ENCODE results near the gene WDTC1. TPM values are rescaled to one million over a fixed set of nuclear protein-coding genes. Genes with fewer than 3 reads are reported as not detected.

The WDTC1 gene
- total and polyA plus RNA-seq, 7 donors: 10.8 to 66.1 (median 55.6) TPM

- Histone ChIP-seq H3K36me3 (ENCODE audit: insufficient read depth in 1 of 2, low read depth in 1 of 2) (peaks cover 6 to 64% of the 10 kb centered on the region in 2 donors), H3K4me1 (no peaks in the 10 kb centered on the region), H3K27ac (no peak overlapping the region), H3K27me3 (ENCODE audit: insufficient read depth in 3 of 3, low read length in 2 of 3) (no peaks in the 10 kb centered on the region), H3K4me3 (no peak overlapping the region), H3K9me3 (no peaks in the 10 kb centered on the region)
- ATAC-seq (no peak), DNase-seq (no peak)
- intact Hi-C loops (cut with DNase I): no loop called here
- TF ChIP-seq CTCF (IDR thresholded peaks at IDR 0.05): no peak
- 85 to 89% (median 89%) methylated on average over 16 to 17 of the region's 17 CpGs for WGBS, 3 donors
These were observed 101.3 kb downstream of the WDTC1 start for GRCh38 chr1:27335506-27336422.

- no peaks in the 10 kb centered on the region for H3K27me3 ChIP-seq (ENCODE audit: insufficient read depth in 3 of 3, low read length in 2 of 3)
- H3K27ac ChIP-seq: no peak overlapping the region
- no peak for DNase-seq
- intact Hi-C loops (cut with DNase I): no loop called here
- TF ChIP-seq CTCF (IDR thresholded peaks at IDR 0.05): no peak
- H3K4me1 ChIP-seq: no peaks in the 10 kb centered on the region
- 87 to 92% (median 89%) methylated on average over 5 of the region's 5 CpGs for WGBS, 3 donors
- no peak for ATAC-seq
- H3K36me3 ChIP-seq (ENCODE audit: insufficient read depth in 1 of 2, low read depth in 1 of 2): peaks cover 6 to 54% of the 10 kb centered on the region in 2 donors
- no peak overlapping the region for H3K4me3 ChIP-seq
- H3K9me3 ChIP-seq: no peaks in the 10 kb centered on the region
These were observed 102.3 kb downstream of the WDTC1 start for GRCh38 chr1:27336756-27337155.

GRCh38 chr1:27338751-27339150 is 104.3 kb downstream of the WDTC1 start:
- Histone ChIP-seq H3K27me3 (ENCODE audit: insufficient read depth in 3 of 3, low read length in 2 of 3) (no peaks in the 10 kb centered on the region), H3K4me1 (no peaks in the 10 kb centered on the region), H3K9me3 (no peaks in the 10 kb centered on the region), H3K36me3 (ENCODE audit: insufficient read depth in 1 of 2, low read depth in 1 of 2) (peaks cover 6 to 36% of the 10 kb centered on the region in 2 donors), H3K4me3 (no peak overlapping the region), H3K27ac (no peak overlapping the region)
- no peak for ATAC-seq
- no peak for TF ChIP-seq CTCF (IDR thresholded peaks at IDR 0.05)
- intact Hi-C loops (cut with DNase I): no loop called here
- 90 to 92% (median 92%) methylated on average over 6 of the region's 6 CpGs for WGBS, 3 donors
- DNase-seq: no peak

- Histone ChIP-seq H3K36me3 (ENCODE audit: insufficient read depth in 1 of 2, low read depth in 1 of 2) (peaks cover 6 to 31% of the 10 kb centered on the region in 2 donors), H3K27me3 (ENCODE audit: insufficient read depth in 3 of 3, low read length in 2 of 3) (no peaks in the 10 kb centered on the region), H3K4me1 (no peaks in the 10 kb centered on the region), H3K9me3 (no peaks in the 10 kb centered on the region), H3K4me3 (no peak overlapping the region), H3K27ac (no peak overlapping the region)
- DNase-seq: no peak
- intact Hi-C loops (cut with DNase I): no loop called here
- 62 to 65% (median 63%) methylated on average over 5 of the region's 5 CpGs for WGBS, 3 donors
- ATAC-seq: no peak
- TF ChIP-seq CTCF (IDR thresholded peaks at IDR 0.05): no peak
These were observed 104.8 kb downstream of the WDTC1 start for GRCh38 chr1:27339213-27339612.

All from psoas muscle (tissue), 8 donors.